PC-3 (cell line): ENCODE data around the gene SMAP1. TPM values are rescaled to one million over a fixed set of nuclear protein-coding genes. Genes with fewer than 3 reads are reported as not detected.

Experiments used
- ATAC-seq: fragments of 200-7000 bp; cut with Tn5 transposase; 2 replicates; pipeline ENCODE4 v1.9.1; 2020; ENCODE audit warnings: mild to moderate bottlenecking, moderate library complexity
- BruUV-seq: library from RNA; stranded (reverse); fragments of 400-500 nt; replicated peaks from 2 replicates; lab custom pipeline; 2021; lab: Mats Ljungman, UMichigan
- CTCF ChIA-PET: fragments of 300-600 bp; sonication (Branson Sonifier 250); formaldehyde crosslinking; loops from one replicate; lab custom pipeline; 2022; ENCODE audit warnings: antibody characterized with exemption; lab: Charles Lee
- POLR2A ChIA-PET: fragments of 300-600 bp; sonication (Branson Sonifier 250); formaldehyde crosslinking; loops from one replicate; lab custom pipeline; 2022; ENCODE audit warnings: antibody characterized with exemption; ENCODE audit not compliant: unreplicated experiment; lab: Charles Lee
- DNase-seq: peaks from one replicate; pipeline ENCODE4 v3.0.0-alpha.2; 2015
- H2AFZ ChIP-seq: fragments of 300-600 bp; sonication (generic); 2 replicates; pipeline ENCODE4 v1.6.0; 2016; ENCODE audit warnings: antibody characterized with exemption, low read length
- H3F3A ChIP-seq: fragments of 300-600 bp; sonication (generic); one replicate; pipeline ENCODE4 v1.6.0; 2017; ENCODE audit warnings: antibody characterized with exemption, low read length, control low read depth, mild to moderate bottlenecking; ENCODE audit not compliant: unreplicated experiment
- H3K27ac ChIP-seq: fragments of 300-600 bp; sonication (generic); 2 replicates; pipeline ENCODE4 v1.5.1; 2016; ENCODE audit warnings: mild to moderate bottlenecking, low read length
- H3K27me3 ChIP-seq: fragments of 300-600 bp; sonication (generic); 2 replicates; pipeline ENCODE4 v1.6.1; 2016; ENCODE audit warnings: low read length, mixed read lengths
- H3K36me3 ChIP-seq: fragments of 300-600 bp; sonication (generic); 2 replicates; pipeline ENCODE4 v1.6.1; 2016; ENCODE audit warnings: low read depth, mixed run types, low read length, mixed read lengths
- H3K4me1 ChIP-seq: fragments of 300-600 bp; sonication (generic); 2 replicates; pipeline ENCODE4 v1.5.1; 2016; ENCODE audit warnings: low read length; ENCODE audit not compliant: insufficient read depth
- H3K4me2 ChIP-seq: fragments of 300-600 bp; sonication (generic); 2 replicates; pipeline ENCODE4 v1.6.0; 2016; ENCODE audit warnings: low read length
- H3K4me3 ChIP-seq: fragments of 300-600 bp; sonication (generic); 2 replicates; pipeline ENCODE4 v1.5.1; 2016; ENCODE audit warnings: mild to moderate bottlenecking, low read length, mixed read lengths
- H3K79me2 ChIP-seq: fragments of 300-600 bp; sonication (generic); 2 replicates; pipeline ENCODE4 v1.6.1; 2017; ENCODE audit warnings: low read length, mixed read lengths
- H3K9ac ChIP-seq: fragments of 300-600 bp; sonication (generic); 2 replicates; pipeline ENCODE4 v1.6.0; 2016; ENCODE audit warnings: mild to moderate bottlenecking, low read length
- H3K9me2 ChIP-seq: fragments of 300-600 bp; sonication (generic); replicated peaks from 2 replicates; pipeline ENCODE4 v1.6.1; 2016; ENCODE audit warnings: mixed run types, low read length, mixed read lengths
- H3K9me3 ChIP-seq: fragments of 300-600 bp; sonication (generic); 2 replicates; pipeline ENCODE4 v1.6.1; 2016; ENCODE audit warnings: low read length, mixed read lengths
- H4K20me1 ChIP-seq: fragments of 300-600 bp; sonication (generic); 2 replicates; pipeline ENCODE4 v1.6.1; 2016; ENCODE audit warnings: low read length, mixed read lengths
- CTCF ChIP-seq: fragments of 300-600 bp; sonication (generic); conservative IDR thresholded peaks from 2 replicates; pipeline ENCODE4 v1.5.1; 2017; ENCODE audit warnings: antibody characterized with exemption, low read depth, mild to moderate bottlenecking, low read length
- EZH2 ChIP-seq: fragments of 300-600 bp; sonication (generic); IDR thresholded peaks from one replicate; pipeline ENCODE4 v1.6.1; 2017; ENCODE audit warnings: antibody characterized with exemption, mild to moderate bottlenecking, low read length; ENCODE audit not compliant: unreplicated experiment
- EZH2phosphoT487 ChIP-seq: fragments of 300-600 bp; sonication (generic); IDR thresholded peaks from 2 replicates; pipeline ENCODE4 v1.6.1; 2018; ENCODE audit warnings: mild to moderate bottlenecking, antibody characterized with exemption, low read length, borderline replicate concordance
- intact Hi-C: fragments of 100-400 bp; cut with micrococcal nuclease; formaldehyde crosslinking; loops from 2 replicates; pipeline ENCODE4 v1.9.0; 2023
- total RNA-seq: library from RNA; depleted of rRNA; stranded (reverse); fragments of >200 nt; gene quantifications from 2 replicates; pipeline ENCODE4 v1.2.3, GENCODE V29; 2014

The SMAP1 gene
- total RNA-seq, 1 experiment from 2014 or later = 15.7 TPM

GRCh38 chr6:70667256-70667710 is 400 bp upstream of the SMAP1 start:
- peak overlapping the region; percentile 62 for H3K9ac ChIP-seq
- DNase-seq (no peak), ATAC-seq (no peak)
- H4K20me1 ChIP-seq = 0 out of 2 replicates have a peak, but pooled peaks cover 3% of the 10 kb centered on the region
- peaks cover 43% of the 10 kb centered on the region for H3K79me2 ChIP-seq
- H3K36me3 ChIP-seq = no peaks in the 10 kb centered on the region
- intact Hi-C loops = loop anchor here (5.0 kb wide), 2 partner anchors 100 to 120 kb away; partner anchors contain the start of gene SDHAF4
- peak overlapping the region; percentile 91 for H3K4me2 ChIP-seq
- BruUV-seq = TSS peak; percentile 90
- peaks cover 17% of the 10 kb centered on the region; the same call in 1 of the 2 replicates for H3K4me1 ChIP-seq
- no peaks in the 10 kb centered on the region for H3F3A ChIP-seq
- no peaks in the 10 kb centered on the region for H3K9me3 ChIP-seq
- POLR2A ChIA-PET = interaction anchor here (0.6 to 0.7 kb wide), 3 partner anchors 12 to 41 kb away, joined by 3 to 4 read pairs (median 3); no protein-coding TSS in a partner anchor
- no peaks in the 10 kb centered on the region for H3K9me2 ChIP-seq
- no peak overlapping the region for H3K27ac ChIP-seq
- H2AFZ ChIP-seq = peak overlapping the region; percentile 98
- CTCF ChIA-PET = no interaction called here
- peak overlapping the region; percentile 77 for H3K4me3 ChIP-seq
- TF ChIP-seq EZH2 (no peak), CTCF (no peak), EZH2phosphoT487 (no peak)
- no peaks in the 10 kb centered on the region for H3K27me3 ChIP-seq

- no peaks in the 10 kb centered on the region for H3K27me3 ChIP-seq
- peak overlapping the region; percentile 62 for H3K9ac ChIP-seq
- ChIA-PET POLR2A (interaction anchor here (0.5 kb wide), 1 partner anchor 16 kb away, joined by 3 read pairs; no protein-coding TSS in a partner anchor), CTCF (no interaction called here)
- no peak overlapping the region for H3K27ac ChIP-seq
- H3K9me2 ChIP-seq = no peaks in the 10 kb centered on the region
- TF ChIP-seq EZH2 (no peak), CTCF (no peak), EZH2phosphoT487 (no peak)
- H2AFZ ChIP-seq = peak overlapping the region; percentile 82
- peak; percentile 10 for DNase-seq
- peak overlapping the region; percentile 91 for H3K4me2 ChIP-seq
- no peak for ATAC-seq
- peaks cover 54% of the 10 kb centered on the region for H3K79me2 ChIP-seq
- no peaks in the 10 kb centered on the region for H3K36me3 ChIP-seq
- peak overlapping the region; percentile 77 for H3K4me3 ChIP-seq
- BruUV-seq = no TSS peak
- no peaks in the 10 kb centered on the region for H3K9me3 ChIP-seq
- 0 out of 2 replicates have a peak, but pooled peaks cover 3% of the 10 kb centered on the region for H4K20me1 ChIP-seq
- intact Hi-C loops = loop anchor here (5.0 kb wide), 2 partner anchors 101 to 121 kb away; partner anchors contain the start of gene SDHAF4
- H3F3A ChIP-seq = no peaks in the 10 kb centered on the region
- peaks cover 17% of the 10 kb centered on the region; the same call in 1 of the 2 replicates for H3K4me1 ChIP-seq
Measured at GRCh38 chr6:70668499-70668812, 773 bp downstream of the SMAP1 start.

GRCh38 chr6:70669133-70669532 is 1.4 kb downstream of the SMAP1 start:
- Histone ChIP-seq H3K79me2 (peaks cover 61% of the 10 kb centered on the region), H3K36me3 (no peaks in the 10 kb centered on the region), H3K4me2 (peak overlapping the region; percentile 91), H3K27ac (no peak overlapping the region), H3K9me3 (no peaks in the 10 kb centered on the region), H3K9me2 (no peaks in the 10 kb centered on the region), H3K4me3 (peak overlapping the region; percentile 77), H3F3A (no peaks in the 10 kb centered on the region), H3K27me3 (no peaks in the 10 kb centered on the region), H3K4me1 (peaks cover 17% of the 10 kb centered on the region; the same call in 1 of the 2 replicates), H3K9ac (peak overlapping the region; percentile 62; the same call in 1 of the 2 replicates), H4K20me1 (0 out of 2 replicates have a peak, but pooled peaks cover 3% of the 10 kb centered on the region), H2AFZ (0 out of 2 replicates have a peak overlapping the region, but pooled peaks have one; percentile 26)
- DNase-seq = peak; percentile 68
- TSS peak; percentile 40 for BruUV-seq
- ATAC-seq = peak; percentile 40
- ChIA-PET POLR2A (no interaction called here), CTCF (no interaction called here)
- TF ChIP-seq CTCF (no peak), EZH2phosphoT487 (no peak), EZH2 (no peak)
- intact Hi-C loops = loop anchor here (5.0 kb wide), 2 partner anchors 102 to 122 kb away; partner anchors contain the start of gene SDHAF4
